ENCODE data around the gene LRP6. TPM values are rescaled to one million over a fixed set of nuclear protein-coding genes. Genes with fewer than 3 reads are reported as not detected.

Gene LRP6
- total RNA-seq, 4 donors from 2014 or later, result 9.5 to 21.4 (median 14.7) TPM

- Histone ChIP-seq H3K9me3 (no peaks in the 10 kb centered on the region), H3K27me3 (no peaks in the 10 kb centered on the region), H3K4me1 (peaks cover 22 to 28% of the 10 kb centered on the region in 2 donors), H3K27ac (no peak overlapping the region), H3K36me3 (no peaks in the 10 kb centered on the region), H3K4me3 (no peak overlapping the region)
- intact Hi-C loops (cut with DNase I; ENCODE audit: low total_unique reads), result no loop called here
- DNase-seq, result no peak
- no peak for ATAC-seq
- TF ChIP-seq CTCF (IDR thresholded peaks at IDR 0.05 in 4 of 5, conservative IDR thresholded peaks at IDR 0.05 in 1 of 5) (no peak), POLR2A (IDR thresholded peaks at IDR 0.05) (no peak)
- in situ Hi-C loops (cut with MboI; ENCODE audit: low sequenced_read_pairs in 4 of 4), result no loop called here
Measured at GRCh38 chr12:12230275-12230674, 36.6 kb downstream of the LRP6 start.

- DNase-seq, result no peak
- Histone ChIP-seq H3K27me3 (no peaks in the 10 kb centered on the region), H3K4me3 (no peak overlapping the region), H3K9me3 (no peaks in the 10 kb centered on the region), H3K36me3 (no peaks in the 10 kb centered on the region), H3K27ac (no peak overlapping the region), H3K4me1 (peaks cover 24 to 33% of the 10 kb centered on the region in 2 donors)
- intact Hi-C loops (cut with DNase I; ENCODE audit: low total_unique reads) (no loop called here), in situ Hi-C loops (cut with MboI; ENCODE audit: low sequenced_read_pairs in 4 of 4) (no loop called here)
- ATAC-seq, result no peak
- no peak for TF ChIP-seq POLR2A (IDR thresholded peaks at IDR 0.05)
- TF ChIP-seq CTCF (IDR thresholded peaks at IDR 0.05 in 4 of 5, conservative IDR thresholded peaks at IDR 0.05 in 1 of 5), result no peak
Measured at GRCh38 chr12:12229556-12230092, 37.2 kb downstream of the LRP6 start.

DNA sequence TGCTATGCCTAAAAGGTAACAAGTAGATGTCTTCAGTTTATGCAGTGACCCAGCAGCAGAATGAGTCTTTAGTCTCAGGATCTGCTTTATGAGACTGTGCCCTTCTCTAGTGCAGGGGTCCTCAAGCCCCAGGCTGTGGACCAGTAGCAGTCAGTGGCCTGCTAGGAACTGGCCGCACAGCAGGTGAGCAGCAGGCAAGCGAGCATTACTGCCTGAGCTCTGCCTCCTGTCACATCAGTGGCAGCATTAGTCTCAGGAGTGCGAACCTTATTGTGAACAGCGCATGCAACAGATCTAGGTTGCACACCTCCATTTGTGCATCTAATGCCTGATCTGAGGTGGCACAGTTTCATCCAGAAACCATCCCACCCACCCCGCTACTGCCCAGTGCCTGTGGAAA is 38.4 kb downstream of the LRP6 start:
- no peaks in the 10 kb centered on the region for H3K36me3 ChIP-seq
- in situ Hi-C loops (cut with MboI; ENCODE audit: low sequenced_read_pairs in 4 of 4) (no loop called here), intact Hi-C loops (cut with DNase I; ENCODE audit: low total_unique reads) (no loop called here)
- H3K27me3 ChIP-seq, result no peaks in the 10 kb centered on the region
- no peaks in the 10 kb centered on the region for H3K9me3 ChIP-seq
- ATAC-seq (no peak), DNase-seq (no peak)
- no peak overlapping the region for H3K27ac ChIP-seq
- peaks cover 36 to 42% of the 10 kb centered on the region in 2 donors for H3K4me1 ChIP-seq
- TF ChIP-seq CTCF (IDR thresholded peaks at IDR 0.05 in 4 of 5, conservative IDR thresholded peaks at IDR 0.05 in 1 of 5), result no peak
- TF ChIP-seq POLR2A (IDR thresholded peaks at IDR 0.05), result no peak
- H3K4me3 ChIP-seq, result no peak overlapping the region

GRCh38 chr12:12226187-12226586 is 40.7 kb downstream of the LRP6 start:
- Histone ChIP-seq H3K27ac (no peak overlapping the region), H3K36me3 (no peaks in the 10 kb centered on the region), H3K4me3 (no peak overlapping the region), H3K4me1 (peaks cover 42 to 55% of the 10 kb centered on the region in 2 donors), H3K9me3 (no peaks in the 10 kb centered on the region), H3K27me3 (no peaks in the 10 kb centered on the region)
- DNase-seq (no peak), ATAC-seq (no peak)
- intact Hi-C loops (cut with DNase I; ENCODE audit: low total_unique reads), result no loop called here
- TF ChIP-seq POLR2A (IDR thresholded peaks at IDR 0.05), result no peak
- TF ChIP-seq CTCF (IDR thresholded peaks at IDR 0.05 in 4 of 5, conservative IDR thresholded peaks at IDR 0.05 in 1 of 5), result no peak
- in situ Hi-C loops (cut with MboI; ENCODE audit: low sequenced_read_pairs in 4 of 4), result no loop called here
